NCI-H2196 treated with DMSO at 0.1 percent for 48 hours (cell line): ENCODE data around the gene VPS13C.

Experiments
- DNase-seq: peaks from one replicate; lab custom pipeline; 2025; ENCODE audit not compliant: unreplicated experiment; lab: John Stamatoyannopoulos, UW

The VPS13C gene

DNA sequence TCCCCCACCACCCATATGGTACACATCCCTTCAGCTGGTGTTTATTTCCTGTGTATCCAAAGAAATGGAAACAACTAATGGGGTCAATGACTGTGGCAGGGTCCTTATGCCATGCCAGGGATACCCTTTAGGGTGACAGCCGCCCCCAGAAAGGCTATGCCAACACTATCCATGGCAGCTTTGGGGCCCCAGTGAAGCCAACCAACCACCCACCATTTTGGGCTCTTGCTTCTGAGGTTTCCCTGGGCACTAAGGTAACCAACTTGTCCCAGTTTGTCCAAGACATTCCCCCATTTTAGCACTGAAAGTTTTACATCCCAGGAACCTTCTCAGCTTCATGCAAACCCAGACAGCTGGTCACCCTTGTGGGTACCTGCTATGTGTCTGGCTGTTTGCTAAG, 233.1 kb downstream of the VPS13C start:
- DNase-seq: no peak

DNA sequence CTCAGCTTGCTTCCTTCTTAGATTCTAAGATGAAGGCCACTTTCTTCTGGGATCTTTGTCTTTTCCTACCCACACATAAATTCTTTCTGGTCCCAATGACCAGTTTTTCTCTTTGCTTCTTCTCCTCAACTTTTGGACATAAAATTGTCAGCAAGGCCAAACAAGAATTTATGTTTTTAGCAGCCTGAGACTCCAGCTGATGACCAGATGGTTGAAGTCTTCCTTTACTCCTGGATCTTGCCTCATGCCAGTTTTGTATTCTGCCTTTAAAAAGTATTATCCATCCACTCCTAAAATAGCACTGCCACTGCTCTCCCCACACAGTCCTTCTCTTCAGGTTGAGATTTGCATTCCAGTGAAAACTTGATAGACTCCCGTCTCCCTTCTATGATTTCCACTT, 236.0 kb downstream of the VPS13C start:
- no peak for DNase-seq

GRCh38 chr15:61822511-61822910, 237.7 kb downstream of the VPS13C start:
- no peak for DNase-seq

- no peak for DNase-seq
Measured at GRCh38 chr15:61820951-61821350, 239.3 kb downstream of the VPS13C start.

DNA sequence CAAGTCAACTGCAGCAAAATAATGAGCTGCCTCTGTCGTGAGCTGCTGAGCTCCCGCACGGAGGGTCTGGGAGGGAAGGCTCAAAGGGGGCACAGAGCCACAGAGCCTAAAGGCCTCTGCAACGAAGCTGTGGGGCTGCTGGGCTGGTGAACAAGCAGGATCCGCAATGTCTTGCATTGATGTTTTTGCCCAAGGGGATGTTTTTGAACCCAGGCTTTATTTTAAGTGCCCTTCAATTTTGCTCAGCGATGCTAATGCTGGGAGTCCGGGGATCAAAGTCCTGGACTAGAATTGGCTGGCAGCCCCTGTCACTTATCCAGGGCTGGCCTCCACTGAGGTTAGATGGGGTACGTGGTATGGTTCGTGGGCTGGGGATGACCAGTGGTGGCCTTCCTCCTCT, 240.0 kb downstream of the VPS13C start:
- DNase-seq: no peak

- no peak for DNase-seq
Measured at GRCh38 chr15:61819386-61819785, 240.9 kb downstream of the VPS13C start.

DNA sequence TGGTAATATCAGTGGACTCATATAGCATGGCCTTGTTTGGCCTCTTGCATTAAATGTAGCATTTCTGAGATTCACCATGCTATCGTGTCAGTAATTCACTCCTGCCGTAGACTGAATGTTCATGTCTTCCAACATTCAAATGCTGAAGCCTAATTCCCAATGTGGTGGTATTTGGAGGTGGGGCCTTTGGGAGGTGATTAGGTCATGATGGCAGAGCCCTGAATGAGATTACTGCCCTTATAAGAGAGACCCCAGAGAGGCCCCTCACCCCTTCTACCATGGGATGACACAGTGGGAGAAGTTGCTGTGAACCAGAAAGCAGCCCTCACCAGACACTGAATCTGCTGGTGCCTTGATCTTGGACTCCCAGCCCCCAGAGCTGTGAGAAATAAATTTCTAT, 241.4 kb downstream of the VPS13C start:
- no peak for DNase-seq

DNA sequence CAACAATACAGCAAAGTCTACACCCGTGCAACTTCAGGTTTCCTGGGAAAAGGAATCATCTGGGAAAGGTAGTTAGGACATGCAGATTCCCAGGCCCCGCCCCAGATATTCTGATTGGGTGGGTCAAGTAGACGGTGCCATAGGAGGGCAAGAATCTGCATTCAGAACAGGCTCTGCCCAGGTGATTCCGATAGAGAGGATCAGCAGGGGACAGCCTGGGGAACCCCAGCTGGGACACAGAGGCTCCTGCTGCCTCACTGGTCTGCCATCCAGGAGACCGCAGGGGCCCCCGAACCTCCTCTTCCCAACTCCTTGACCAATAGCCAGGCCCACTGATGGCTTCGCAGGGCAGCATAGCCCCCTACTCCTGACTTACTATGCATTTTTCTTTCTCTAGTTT, 243.4 kb downstream of the VPS13C start:
- no peak for DNase-seq

DNA sequence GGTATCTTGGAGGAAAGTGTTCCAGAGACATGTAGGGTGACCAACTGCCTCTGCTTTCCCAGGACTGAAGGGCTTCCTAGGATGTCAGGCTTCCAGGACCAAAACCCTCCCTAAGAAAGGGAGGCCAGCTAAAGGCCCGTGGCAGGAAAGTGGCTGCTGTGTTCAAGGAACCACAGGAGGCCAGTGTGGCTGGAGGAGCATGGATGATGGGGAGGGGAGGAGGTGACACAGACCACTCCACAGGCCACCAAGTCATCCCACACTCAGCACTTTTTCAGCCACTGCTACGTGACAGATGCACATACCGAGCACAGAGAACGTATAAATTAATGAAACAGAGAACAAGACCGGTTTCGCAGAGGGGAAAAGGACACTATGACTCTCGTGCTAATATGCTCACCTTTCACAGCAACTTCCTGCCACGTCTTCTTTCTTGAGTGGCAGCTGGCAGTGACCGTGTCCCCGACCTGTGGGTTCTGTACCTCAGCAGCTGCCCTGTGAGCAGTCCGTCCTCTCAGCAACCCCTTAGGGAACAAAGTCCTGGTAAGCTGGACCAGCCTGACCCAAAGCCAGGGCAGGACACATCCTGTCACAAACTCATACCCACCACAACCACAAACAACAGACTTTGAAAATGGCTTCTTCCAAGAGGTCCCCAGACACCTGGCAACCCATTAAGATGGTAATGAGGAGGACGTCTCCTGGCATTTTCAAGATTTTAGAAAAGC, 244.7 kb downstream of the VPS13C start:
- no peak for DNase-seq

DNA sequence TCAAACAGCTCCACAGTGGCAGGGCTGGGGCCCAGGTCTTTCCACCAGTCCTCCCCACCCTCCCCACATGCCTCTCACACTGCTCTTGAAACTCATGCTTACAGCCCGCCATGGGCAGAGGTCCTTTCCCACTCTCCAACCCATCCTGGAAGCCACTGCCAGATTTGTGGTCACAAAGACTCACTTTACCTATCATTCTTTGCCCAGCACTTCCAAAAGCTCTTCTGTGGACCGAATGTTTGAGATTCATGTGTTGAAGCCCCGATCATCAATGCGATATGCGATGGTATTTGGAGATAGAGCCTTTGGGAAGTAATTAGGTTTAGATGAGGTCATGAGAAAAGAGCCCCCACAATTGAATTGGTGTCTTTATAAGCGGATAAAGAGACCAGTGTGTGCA, 247.8 kb downstream of the VPS13C start:
- no peak for DNase-seq

GRCh38 chr15:61811952-61812351, 248.3 kb downstream of the VPS13C start:
- no peak for DNase-seq

DNA sequence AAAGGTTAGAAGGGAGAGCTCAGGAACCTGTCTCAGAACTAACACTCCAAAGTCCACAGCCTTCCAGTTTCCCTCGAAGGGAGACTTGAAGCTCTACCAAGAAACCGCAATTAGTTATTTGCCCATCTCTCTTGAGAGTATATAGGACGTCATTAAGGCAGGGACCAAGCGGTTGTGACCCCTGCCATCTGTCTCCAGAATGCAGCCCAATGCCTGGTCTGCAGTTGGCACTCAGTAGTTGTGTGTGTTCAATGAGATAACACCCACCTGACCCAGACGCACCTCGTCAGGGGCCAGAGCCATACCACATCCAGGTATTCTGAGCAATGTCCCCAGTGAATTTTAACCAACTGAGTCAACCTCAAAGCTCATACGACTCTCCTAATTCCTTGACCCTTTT, 251.0 kb downstream of the VPS13C start:
- DNase-seq: no peak

GRCh38 chr15:61807281-61807929, 252.8 kb downstream of the VPS13C start:
- DNase-seq: no peak
